Osteocyte (in vitro differentiated cells): ENCODE data around the gene ENOX1. TPM values are rescaled to one million over a fixed set of nuclear protein-coding genes. Genes with fewer than 3 reads are reported as not detected.

Source experiments
- DNase-seq: peaks from one replicate; pipeline ENCODE4 v3.0.0; 2021; ENCODE audit warnings: mixed read lengths; ENCODE audit not compliant: unreplicated experiment; ENCODE audit errors: extremely low spot score
- H3K27ac Mint-ChIP-seq: one replicate; pipeline ENCODE4 v1.8.0; 2021; ENCODE audit warnings: mild to moderate bottlenecking, mixed read lengths; ENCODE audit not compliant: unreplicated experiment
- H3K27me3 Mint-ChIP-seq: one replicate; pipeline ENCODE4 v1.8.0; 2021; ENCODE audit warnings: mixed read lengths; ENCODE audit not compliant: unreplicated experiment
- H3K36me3 Mint-ChIP-seq: one replicate; pipeline ENCODE4 v1.8.0; 2021; ENCODE audit warnings: mixed read lengths; ENCODE audit not compliant: unreplicated experiment
- H3K4me1 Mint-ChIP-seq: one replicate; pipeline ENCODE4 v1.8.0; 2021; ENCODE audit warnings: mixed read lengths; ENCODE audit not compliant: unreplicated experiment
- H3K4me3 Mint-ChIP-seq: one replicate; pipeline ENCODE4 v1.8.0; 2021; ENCODE audit warnings: mild to moderate bottlenecking, moderate library complexity, mixed read lengths; ENCODE audit not compliant: unreplicated experiment
- H3K9me3 Mint-ChIP-seq: one replicate; pipeline ENCODE4 v1.8.0; 2021; ENCODE audit warnings: mixed read lengths; ENCODE audit not compliant: unreplicated experiment
- total RNA-seq: library from RNA; stranded (reverse); gene quantifications from 2 replicates; pipeline ENCODE4 v1.2.1, GENCODE V29; 2021
- TF ChIP-seq, protein P1 (sequence below): fragments of 200-600 bp; sonication (generic); IDR thresholded peaks from 2 replicates; pipeline ENCODE4 v1.5.0; 2021; ENCODE audit warnings: antibody characterized with exemption, mild to moderate bottlenecking, moderate library complexity

ENOX1 gene
- total RNA-seq, 1 donor from 2014 or later = 5.9 TPM

DNA sequence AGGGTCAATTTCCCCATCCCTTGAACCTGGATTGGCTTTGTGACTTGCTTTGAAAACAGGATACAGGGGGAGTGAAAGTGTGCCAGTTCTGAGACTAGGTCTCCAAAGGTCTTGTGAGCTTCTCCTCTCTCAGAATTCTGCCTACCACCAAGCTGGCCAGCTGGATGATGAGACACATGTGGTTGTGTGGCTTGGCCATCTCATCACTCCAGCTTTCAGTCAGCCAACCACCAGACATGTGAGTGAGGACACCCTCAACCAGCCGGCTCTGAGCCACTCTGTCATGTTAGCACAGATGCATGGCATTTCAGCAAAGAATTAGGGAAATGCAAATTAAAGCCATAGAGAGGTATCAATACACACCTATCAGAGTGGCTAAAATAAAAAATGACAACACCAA lies 29.5 kb downstream of the ENOX1 start:
- H3K9me3 Mint-ChIP-seq = no peaks in the 10 kb centered on the region
- H3K4me3 Mint-ChIP-seq = no peak overlapping the region
- H3K4me1 Mint-ChIP-seq = no peaks in the 10 kb centered on the region
- no peak for DNase-seq
- peaks cover 3% of the 10 kb centered on the region for H3K36me3 Mint-ChIP-seq
- no peak overlapping the region for H3K27ac Mint-ChIP-seq
- TF ChIP-seq, protein P1, sequence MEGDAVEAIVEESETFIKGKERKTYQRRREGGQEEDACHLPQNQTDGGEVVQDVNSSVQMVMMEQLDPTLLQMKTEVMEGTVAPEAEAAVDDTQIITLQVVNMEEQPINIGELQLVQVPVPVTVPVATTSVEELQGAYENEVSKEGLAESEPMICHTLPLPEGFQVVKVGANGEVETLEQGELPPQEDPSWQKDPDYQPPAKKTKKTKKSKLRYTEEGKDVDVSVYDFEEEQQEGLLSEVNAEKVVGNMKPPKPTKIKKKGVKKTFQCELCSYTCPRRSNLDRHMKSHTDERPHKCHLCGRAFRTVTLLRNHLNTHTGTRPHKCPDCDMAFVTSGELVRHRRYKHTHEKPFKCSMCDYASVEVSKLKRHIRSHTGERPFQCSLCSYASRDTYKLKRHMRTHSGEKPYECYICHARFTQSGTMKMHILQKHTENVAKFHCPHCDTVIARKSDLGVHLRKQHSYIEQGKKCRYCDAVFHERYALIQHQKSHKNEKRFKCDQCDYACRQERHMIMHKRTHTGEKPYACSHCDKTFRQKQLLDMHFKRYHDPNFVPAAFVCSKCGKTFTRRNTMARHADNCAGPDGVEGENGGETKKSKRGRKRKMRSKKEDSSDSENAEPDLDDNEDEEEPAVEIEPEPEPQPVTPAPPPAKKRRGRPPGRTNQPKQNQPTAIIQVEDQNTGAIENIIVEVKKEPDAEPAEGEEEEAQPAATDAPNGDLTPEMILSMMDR = no peak
- H3K27me3 Mint-ChIP-seq = no peaks in the 10 kb centered on the region

DNA sequence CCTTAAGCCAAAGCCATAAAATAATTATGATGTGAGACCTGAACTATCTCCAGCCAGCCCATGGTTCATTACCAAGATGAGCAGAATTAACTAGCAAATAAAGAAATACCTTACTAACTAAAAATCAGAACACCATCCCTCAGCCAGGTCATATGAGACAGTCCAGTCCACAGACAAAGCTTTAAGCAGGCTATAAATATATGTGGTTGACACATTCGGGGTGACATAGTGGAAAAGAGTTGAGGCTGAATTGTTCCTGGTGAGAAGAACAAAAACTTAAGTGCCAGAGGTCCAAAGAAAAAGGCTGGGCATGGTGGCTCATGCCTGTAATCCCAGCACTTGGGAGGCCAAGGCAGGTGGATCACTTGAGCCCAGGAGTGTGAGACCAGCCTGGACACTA lies 30.9 kb downstream of the ENOX1 start:
- H3K9me3 Mint-ChIP-seq = no peaks in the 10 kb centered on the region
- H3K4me1 Mint-ChIP-seq = peaks cover 12% of the 10 kb centered on the region
- TF ChIP-seq, protein P1 = no peak
- H3K27me3 Mint-ChIP-seq = no peaks in the 10 kb centered on the region
- no peak overlapping the region for H3K27ac Mint-ChIP-seq
- H3K36me3 Mint-ChIP-seq = peaks cover 3% of the 10 kb centered on the region
- no peak for DNase-seq
- H3K4me3 Mint-ChIP-seq = no peak overlapping the region

DNA sequence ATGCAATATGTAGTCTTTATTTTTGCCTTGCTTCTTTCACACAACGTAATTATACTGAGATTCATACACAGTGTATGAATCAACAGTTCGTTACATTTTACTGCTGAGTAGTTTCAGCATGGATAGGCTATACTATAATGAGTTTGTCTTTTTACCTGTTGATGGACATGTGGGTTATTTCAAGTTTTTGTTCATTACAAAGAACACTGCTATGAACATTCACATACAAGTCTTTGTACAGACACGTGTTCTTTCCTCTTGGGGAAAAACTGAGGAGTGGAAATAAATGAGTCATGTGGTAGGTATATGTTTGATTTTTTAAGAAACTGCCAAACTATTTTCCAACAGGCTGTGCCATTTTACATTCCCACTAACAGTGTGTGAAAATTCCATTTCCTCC lies 35.1 kb downstream of the ENOX1 start:
- no peak for DNase-seq
- H3K27me3 Mint-ChIP-seq = no peaks in the 10 kb centered on the region

DNA sequence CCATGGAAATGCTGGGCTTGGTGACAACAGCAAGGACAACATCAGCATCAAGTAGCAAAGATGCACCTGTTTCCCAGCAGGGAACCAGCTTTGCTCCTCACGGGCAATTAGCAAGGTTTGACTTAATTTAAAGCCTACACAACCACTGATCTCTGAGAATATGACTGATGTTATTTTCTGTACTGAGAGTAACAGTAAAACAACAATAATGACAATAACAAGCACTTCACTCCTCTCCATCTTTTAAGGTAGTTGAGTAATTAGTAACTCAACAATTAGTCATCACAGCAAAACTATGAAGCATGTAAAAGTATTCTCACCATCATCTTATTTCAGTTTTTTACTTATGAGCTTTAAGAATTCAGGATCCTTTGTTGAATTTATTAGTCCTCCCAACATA lies 37.3 kb downstream of the ENOX1 start:
- H3K27ac Mint-ChIP-seq = no peak overlapping the region
- no peak for DNase-seq
- H3K36me3 Mint-ChIP-seq = no peaks in the 10 kb centered on the region
- TF ChIP-seq, protein P1 = no peak
- H3K9me3 Mint-ChIP-seq = no peaks in the 10 kb centered on the region
- H3K4me1 Mint-ChIP-seq = peaks cover 19% of the 10 kb centered on the region
- no peak overlapping the region for H3K4me3 Mint-ChIP-seq
- no peaks in the 10 kb centered on the region for H3K27me3 Mint-ChIP-seq

More for the DNA sequence above, 35.1 kb downstream of the ENOX1 start:
- TF ChIP-seq, protein P1 = no peak
- Mint-ChIP-seq H3K27ac (no peak overlapping the region), H3K9me3 (no peaks in the 10 kb centered on the region), H3K4me3 (no peak overlapping the region), H3K4me1 (peaks cover 19% of the 10 kb centered on the region), H3K36me3 (no peaks in the 10 kb centered on the region)

DNA sequence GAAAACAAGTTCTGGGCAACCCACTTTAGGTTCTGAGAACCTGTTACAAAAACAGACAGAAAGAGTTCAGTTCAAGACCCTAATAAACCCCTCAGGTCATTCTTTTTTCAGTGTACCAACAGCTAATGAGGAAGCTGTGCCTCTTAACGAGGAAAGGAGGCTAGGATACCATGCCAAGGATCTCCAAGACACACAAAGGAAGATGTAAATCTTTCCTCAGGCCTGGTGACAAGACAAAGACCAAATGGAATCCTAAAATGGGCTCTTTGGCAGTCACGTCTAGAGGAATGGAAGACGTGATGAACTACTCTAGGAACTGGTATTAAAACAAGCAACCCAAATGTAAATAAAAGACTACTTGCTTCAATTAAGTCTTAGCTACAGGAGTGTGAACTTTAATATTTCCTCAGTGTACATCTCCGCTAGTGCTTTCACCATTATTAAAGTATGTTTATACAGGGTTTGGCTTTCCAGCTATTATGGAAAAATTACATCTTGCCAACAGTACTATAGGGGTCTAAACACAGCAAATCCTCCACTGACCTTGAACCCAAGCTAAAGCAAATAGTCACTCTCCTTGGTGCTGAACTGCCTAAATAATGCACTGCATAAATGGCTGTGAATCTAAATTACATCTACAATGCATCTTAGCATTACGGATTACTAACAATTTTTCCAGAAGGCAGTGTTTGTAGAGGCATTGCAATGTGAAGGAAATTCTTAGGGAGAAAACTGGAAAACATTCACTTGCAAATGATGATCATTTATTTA lies 42.3 kb downstream of the ENOX1 start:
- DNase-seq = no peak
- H3K27ac Mint-ChIP-seq = no peak overlapping the region
- no peaks in the 10 kb centered on the region for H3K9me3 Mint-ChIP-seq
- no peaks in the 10 kb centered on the region for H3K36me3 Mint-ChIP-seq
- TF ChIP-seq, protein P1 = no peak
- H3K27me3 Mint-ChIP-seq = no peaks in the 10 kb centered on the region
- H3K4me3 Mint-ChIP-seq = no peak overlapping the region
- peaks cover 6% of the 10 kb centered on the region for H3K4me1 Mint-ChIP-seq
